AG04450 (cell line): ENCODE data around the gene TEX52. TPM values are rescaled to one million over a fixed set of nuclear protein-coding genes. Genes with fewer than 3 reads are reported as not detected.

Experiments
- CTCF ChIA-PET: fragments of 300-600, 350-600 bp; formaldehyde crosslinking; extraction: SDS; loops from one replicate; lab custom pipeline; 2022; ENCODE audit warnings: antibody characterized with exemption, inconsistent platforms; lab: Charles Lee
- POLR2A ChIA-PET: fragments of 350-600 bp; formaldehyde crosslinking; extraction: SDS; loops from one replicate; lab custom pipeline; 2021; ENCODE audit warnings: antibody characterized with exemption, inconsistent platforms; lab: Yijun Ruan, JAX
- DNase-seq: peaks from one replicate; pipeline ENCODE4 v3.0.0-alpha.2; 2011; ENCODE audit warnings: low read depth, low spot score
- H3K27ac ChIP-seq: one replicate; pipeline ENCODE4 v1.5.1; 2012; ENCODE audit warnings: low read depth, low read length, control low read depth
- H3K27me3 ChIP-seq: one replicate; pipeline ENCODE4 v1.6.0; 2012; ENCODE audit warnings: low read length; ENCODE audit not compliant: control insufficient read depth, insufficient read depth
- H3K4me3 ChIP-seq: 2 replicates; pipeline ENCODE4 v1.5.1; 2011; ENCODE audit warnings: mild to moderate bottlenecking, low read depth, low read length, control low read depth
- H3K9me3 ChIP-seq: 2 replicates; pipeline ENCODE4 v1.5.1; 2012; ENCODE audit warnings: low read length; ENCODE audit not compliant: control insufficient read depth, insufficient read depth
- polyA plus RNA-seq: library from polyadenylated mRNA; depleted of rRNA; stranded (reverse); fragments of >200 nt; gene quantifications from 2 replicates; pipeline ENCODE4 v1.2.3, GENCODE V29; 2011
- TF ChIP-seq, protein P1 (sequence below): IDR thresholded peaks from 2 replicates; pipeline ENCODE4 v1.5.1; 2011; ENCODE audit warnings: low read depth, low read length, control low read depth, inconsistent platforms

Gene TEX52
- polyA plus RNA-seq, 1 experiment = not detected

DNA sequence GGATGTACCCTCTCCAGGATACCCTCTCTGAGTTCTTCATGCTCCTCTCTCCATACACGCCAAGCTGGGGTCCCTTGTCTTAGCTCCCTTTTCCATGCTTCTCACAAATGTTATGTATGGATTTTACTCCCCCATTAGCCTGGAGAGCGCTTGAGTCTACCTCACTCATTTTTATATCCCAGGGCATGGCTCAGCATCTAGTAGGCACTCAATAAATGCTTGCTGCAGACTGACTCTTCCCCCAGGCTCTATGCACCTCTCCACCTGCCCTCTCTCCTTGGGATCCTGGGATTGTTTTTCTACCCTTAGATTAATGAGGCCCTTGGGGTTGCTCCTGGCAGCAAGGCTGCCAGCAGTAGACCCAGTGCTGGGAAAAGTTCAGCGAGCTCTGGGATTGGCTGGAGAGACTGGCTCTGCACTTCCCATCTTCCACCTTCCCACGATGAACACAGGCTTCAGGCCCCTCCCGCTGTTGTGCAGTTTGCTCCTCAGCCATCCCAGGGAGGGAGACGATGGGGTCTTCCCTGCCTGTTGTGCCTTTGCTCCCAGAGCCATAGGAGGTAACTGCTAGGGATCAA, 24.2 kb downstream of the TEX52 start:
- ChIA-PET CTCF (interaction anchor here (2.7 kb wide), 1 partner anchor 21 kb away, joined by 9 read pairs; no protein-coding TSS in a partner anchor), POLR2A (no interaction called here)
- TF ChIP-seq, protein P1, sequence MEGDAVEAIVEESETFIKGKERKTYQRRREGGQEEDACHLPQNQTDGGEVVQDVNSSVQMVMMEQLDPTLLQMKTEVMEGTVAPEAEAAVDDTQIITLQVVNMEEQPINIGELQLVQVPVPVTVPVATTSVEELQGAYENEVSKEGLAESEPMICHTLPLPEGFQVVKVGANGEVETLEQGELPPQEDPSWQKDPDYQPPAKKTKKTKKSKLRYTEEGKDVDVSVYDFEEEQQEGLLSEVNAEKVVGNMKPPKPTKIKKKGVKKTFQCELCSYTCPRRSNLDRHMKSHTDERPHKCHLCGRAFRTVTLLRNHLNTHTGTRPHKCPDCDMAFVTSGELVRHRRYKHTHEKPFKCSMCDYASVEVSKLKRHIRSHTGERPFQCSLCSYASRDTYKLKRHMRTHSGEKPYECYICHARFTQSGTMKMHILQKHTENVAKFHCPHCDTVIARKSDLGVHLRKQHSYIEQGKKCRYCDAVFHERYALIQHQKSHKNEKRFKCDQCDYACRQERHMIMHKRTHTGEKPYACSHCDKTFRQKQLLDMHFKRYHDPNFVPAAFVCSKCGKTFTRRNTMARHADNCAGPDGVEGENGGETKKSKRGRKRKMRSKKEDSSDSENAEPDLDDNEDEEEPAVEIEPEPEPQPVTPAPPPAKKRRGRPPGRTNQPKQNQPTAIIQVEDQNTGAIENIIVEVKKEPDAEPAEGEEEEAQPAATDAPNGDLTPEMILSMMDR = no peak
- H3K4me3 ChIP-seq = no peak overlapping the region
- H3K27ac ChIP-seq = no peak overlapping the region
- no peaks in the 10 kb centered on the region for H3K9me3 ChIP-seq
- no peak for DNase-seq
- no peaks in the 10 kb centered on the region for H3K27me3 ChIP-seq

DNA sequence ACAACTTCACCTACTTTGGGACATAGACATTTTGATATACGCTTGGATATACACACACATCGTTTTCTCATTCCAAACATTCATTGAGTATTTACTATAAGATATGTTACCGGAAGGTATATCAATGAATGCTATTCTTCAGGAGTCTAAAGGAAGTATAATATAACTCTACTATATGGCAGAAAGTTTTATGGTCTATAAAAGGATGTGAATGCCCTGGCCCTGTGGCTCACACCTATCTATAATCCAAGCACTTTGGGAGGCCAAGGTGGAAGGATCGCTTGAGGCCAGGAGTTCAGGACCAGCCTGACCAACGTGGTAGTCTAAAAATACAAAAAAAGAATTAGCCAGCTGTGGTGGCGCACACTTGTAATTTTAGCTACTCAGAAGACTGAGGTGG, 27.6 kb downstream of the TEX52 start:
- Histone ChIP-seq H3K9me3 (no peaks in the 10 kb centered on the region), H3K27ac (no peak overlapping the region), H3K27me3 (no peaks in the 10 kb centered on the region), H3K4me3 (no peak overlapping the region)
- TF ChIP-seq, protein P1 = no peak
- no peak for DNase-seq
- ChIA-PET CTCF (no interaction called here), POLR2A (no interaction called here)

DNA sequence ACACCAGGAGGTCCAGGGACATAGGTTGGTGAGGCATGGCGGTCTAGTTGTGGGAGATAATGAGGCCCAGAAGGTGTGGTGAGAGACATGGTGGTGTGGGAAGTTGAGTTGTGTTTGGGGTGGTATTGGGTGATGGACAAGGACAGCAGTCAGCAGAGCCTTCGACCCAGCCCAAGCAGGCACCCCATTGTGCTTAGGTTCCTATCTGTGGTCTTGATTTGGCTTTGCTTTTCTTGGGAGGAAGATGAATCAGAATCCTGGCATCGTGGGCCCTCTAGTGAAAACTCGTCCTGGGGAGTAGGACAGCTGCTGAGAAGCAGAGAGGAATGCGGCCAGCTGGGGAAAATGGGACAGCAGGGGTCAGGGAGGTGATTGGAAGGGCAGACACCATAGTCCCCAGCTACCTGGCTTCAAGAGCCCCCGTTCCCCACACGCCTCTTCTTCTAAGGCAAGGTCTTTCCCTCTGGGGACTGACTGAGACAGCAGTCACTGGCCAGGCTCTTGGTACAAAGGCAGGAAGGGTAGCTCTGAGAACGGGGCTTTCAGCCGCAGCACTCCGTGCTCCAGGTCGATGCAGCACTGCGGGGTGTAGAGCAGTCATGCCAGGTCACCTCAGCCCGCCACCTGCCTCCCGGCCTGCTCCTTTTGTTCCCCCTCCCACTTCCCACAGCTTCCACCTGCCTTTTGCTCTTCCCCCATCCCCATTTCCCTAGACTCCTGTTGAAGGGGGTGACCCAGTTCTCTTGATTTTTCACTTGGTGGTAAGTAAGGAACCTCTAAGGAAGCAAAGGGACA, 29.9 kb downstream of the TEX52 start:
- no peak overlapping the region for H3K4me3 ChIP-seq
- H3K9me3 ChIP-seq = no peaks in the 10 kb centered on the region
- ChIA-PET POLR2A (no interaction called here), CTCF (no interaction called here)
- H3K27me3 ChIP-seq = no peaks in the 10 kb centered on the region
- no peak overlapping the region for H3K27ac ChIP-seq
- TF ChIP-seq, protein P1 = no peak
- DNase-seq = no peak

DNA sequence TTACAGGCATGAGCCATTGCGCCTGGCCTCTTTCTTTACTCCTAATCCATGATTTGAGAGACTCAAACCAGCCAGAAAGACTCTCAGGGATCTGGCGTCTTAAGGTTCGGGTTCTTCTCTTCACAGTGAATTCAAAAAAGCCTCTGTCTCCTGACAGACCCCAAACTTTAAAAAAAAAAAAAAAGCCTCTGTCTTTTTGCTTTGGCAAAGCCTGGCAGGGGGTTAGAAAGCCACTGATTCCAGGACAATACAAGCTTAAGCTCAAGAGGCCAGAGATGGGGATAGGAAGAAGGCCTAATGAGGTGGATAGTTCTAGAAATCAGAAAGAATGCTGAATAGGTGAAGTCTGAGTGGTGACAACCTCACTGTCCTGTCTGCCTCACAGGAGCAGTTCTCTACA, 30.8 kb downstream of the TEX52 start:
- Histone ChIP-seq H3K9me3 (no peaks in the 10 kb centered on the region), H3K4me3 (no peak overlapping the region), H3K27me3 (no peaks in the 10 kb centered on the region), H3K27ac (no peak overlapping the region)
- CTCF ChIA-PET = no interaction called here
- DNase-seq = no peak
- POLR2A ChIA-PET = no interaction called here
- TF ChIP-seq, protein P1 = no peak

DNA sequence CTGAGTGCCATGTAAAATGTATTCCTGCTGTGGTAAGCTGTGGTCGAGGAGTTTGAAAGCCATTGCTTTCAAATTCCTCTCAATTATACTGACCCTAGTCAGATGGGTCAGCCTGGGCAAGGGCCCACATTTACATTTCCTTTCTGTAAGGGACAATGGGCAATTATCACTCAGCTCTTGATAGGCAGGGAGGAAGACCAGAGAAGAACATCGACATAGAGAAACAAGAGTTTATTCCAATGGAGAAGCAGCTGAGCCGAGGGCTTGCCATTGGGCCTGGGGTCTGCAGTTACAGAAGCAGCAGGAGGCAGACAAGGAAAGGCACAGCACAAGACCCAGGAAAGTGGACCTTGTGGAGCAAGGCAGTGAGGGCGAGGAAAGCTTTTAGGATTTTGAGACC, 31.7 kb downstream of the TEX52 start:
- no peak overlapping the region for H3K4me3 ChIP-seq
- no peak for DNase-seq
- H3K27me3 ChIP-seq = no peaks in the 10 kb centered on the region
- no peak overlapping the region for H3K27ac ChIP-seq
- POLR2A ChIA-PET = no interaction called here
- TF ChIP-seq, protein P1 = no peak
- CTCF ChIA-PET = interaction anchor here (0.5 to 1.1 kb wide), 2 partner anchors 12 to 17 kb away, joined by 3 read pairs; no protein-coding TSS in a partner anchor
- no peaks in the 10 kb centered on the region for H3K9me3 ChIP-seq
